SK-N-SH (cell line): Measurements from ENCODE around the gene COG4. TPM values are rescaled to one million over a fixed set of nuclear protein-coding genes. Genes with fewer than 3 reads are reported as not detected.

Experiments
- CTCF ChIA-PET: fragments of 300-600, 350-600 bp; formaldehyde crosslinking; extraction: SDS; loops from one replicate; lab custom pipeline; 2021; lab: Yijun Ruan, JAX
- POLR2A ChIA-PET: fragments of 350-600 bp; sonication (Branson Sonifier 250); formaldehyde crosslinking; extraction: SDS; loops from one replicate; lab custom pipeline; 2020; ENCODE audit warnings: antibody characterized with exemption, inconsistent platforms; lab: Yijun Ruan, JAX
- DNase-seq: peaks from one replicate; pipeline ENCODE4 v3.0.0; 2012
- H2AFZ ChIP-seq: fragments of 200-600 bp; sonication (generic); 2 replicates; pipeline ENCODE4 v1.8.1; 2016; ENCODE audit warnings: antibody characterized with exemption, mild to moderate bottlenecking, low read depth
- H3F3A ChIP-seq: fragments of 200-600 bp; sonication (generic); replicated peaks from 2 replicates; pipeline ENCODE3; 2016; ENCODE audit warnings: antibody characterized with exemption, mild to moderate bottlenecking; ENCODE audit not compliant: insufficient read depth
- H3K27ac ChIP-seq, 2 experiments: fragments of 200-500 bp in 1 of 2; fragments of 200-600 bp in 1 of 2; sonication (Bioruptor generic) in 1 of 2; sonication (generic), shearing (Covaris generic) in 1 of 2; 2 replicates each; pipeline versions ENCODE4 v1.5.1 to v1.6.1; 2014 to 2016; ENCODE audit warnings: low read depth in 2 of 2, inconsistent platforms in 1 of 2, low read length in 1 of 2, mild to moderate bottlenecking in 1 of 2, mixed read lengths in 1 of 2
- H3K27me3 ChIP-seq: fragments of 200-600 bp; sonication (generic), shearing (Covaris generic); 2 replicates; pipeline ENCODE4 v1.6.1; 2016; ENCODE audit warnings: mixed run types; ENCODE audit not compliant: insufficient read depth
- H3K36me3 ChIP-seq, 2 experiments: fragments of 200-500 bp in 1 of 2; fragments of 200-600 bp in 1 of 2; sonication (Bioruptor generic) in 1 of 2; sonication (generic) in 1 of 2; replicated peaks in 1 of 2; 2 replicates each; pipeline versions ENCODE3 to v1.5.1; 2014 to 2016; ENCODE audit warnings: low read length in 1 of 2, mild to moderate bottlenecking in 1 of 2; ENCODE audit not compliant: insufficient read depth in 2 of 2, control insufficient read depth in 1 of 2
- H3K4me1 ChIP-seq, 2 experiments: fragments of 200-500 bp in 1 of 2; fragments of 200-600 bp in 1 of 2; sonication (Bioruptor generic) in 1 of 2; sonication (generic), shearing (Covaris generic) in 1 of 2; 2 replicates each; pipeline versions ENCODE4 v1.5.1 to v1.6.1; 2014 to 2016; ENCODE audit warnings: low read depth in 1 of 2, low read length in 1 of 2, mixed run types in 1 of 2; ENCODE audit not compliant: insufficient read depth in 2 of 2, control insufficient read depth in 1 of 2
- H3K4me2 ChIP-seq: fragments of 200-600 bp; sonication (generic), shearing (Covaris generic); 2 replicates; pipeline ENCODE4 v1.6.1; 2017; ENCODE audit warnings: mixed run types
- H3K4me3 ChIP-seq, 2 experiments: fragments of 200-500 bp in 1 of 2; fragments of 200-600 bp in 1 of 2; sonication (Bioruptor generic) in 1 of 2; sonication (generic), shearing (Covaris generic) in 1 of 2; 2 replicates each; pipeline versions ENCODE4 v1.5.1 to v1.8.1; 2014 to 2016; ENCODE audit warnings: low read depth in 2 of 2, inconsistent platforms in 1 of 2, low read length in 1 of 2, mild to moderate bottlenecking in 1 of 2, mixed read lengths in 1 of 2, moderate library complexity in 1 of 2
- H3K79me2 ChIP-seq: fragments of 200-600 bp; sonication (generic); 2 replicates; pipeline ENCODE4 v1.8.1; 2017; ENCODE audit warnings: mild to moderate bottlenecking; ENCODE audit not compliant: insufficient read depth
- H3K9ac ChIP-seq: fragments of 200-600 bp; sonication (generic); 2 replicates; pipeline ENCODE4 v1.6.1; 2017; ENCODE audit warnings: mixed run types
- H3K9me2 ChIP-seq: fragments of 200-600 bp; sonication (generic); 2 replicates; pipeline ENCODE4 v1.6.1; 2017; ENCODE audit warnings: mixed run types
- H3K9me3 ChIP-seq: fragments of 200-600 bp; sonication (generic); 2 replicates; pipeline ENCODE4 v1.6.1; 2017; ENCODE audit warnings: mixed run types, mild to moderate bottlenecking, moderate library complexity
- H4K20me1 ChIP-seq: fragments of 200-600 bp; sonication (generic); 2 replicates; pipeline ENCODE4 v1.6.1; 2017; ENCODE audit warnings: mild to moderate bottlenecking, mixed run types; ENCODE audit not compliant: insufficient read depth
- ELF1 ChIP-seq: IDR thresholded peaks from 2 replicates; pipeline ENCODE4 v1.4.0; 2012
- EZH2phosphoT487 ChIP-seq: fragments of 200-600 bp; sonication (generic); IDR thresholded peaks from 2 replicates; pipeline ENCODE4 v1.6.1; 2017; ENCODE audit warnings: low read depth, mixed run types, mild to moderate bottlenecking, antibody characterized with exemption, moderate library complexity, borderline replicate concordance
- FOSL2 ChIP-seq: IDR thresholded peaks from 2 replicates; pipeline ENCODE4 v1.4.0; 2012; ENCODE audit warnings: low read depth, mild to moderate bottlenecking, moderate library complexity, borderline replicate concordance
- FOXJ3 ChIP-seq: sonication (generic); formaldehyde crosslinking; IDR thresholded peaks from 2 replicates; pipeline ENCODE4 v1.5.1; 2020; ENCODE audit warnings: mild to moderate bottlenecking, missing genetic modification reagents
- GATA2 ChIP-seq: sonication (generic); formaldehyde crosslinking; IDR thresholded peaks from 2 replicates; pipeline ENCODE4 v1.5.0; 2020; ENCODE audit warnings: mild to moderate bottlenecking, missing genetic modification reagents
- JUND ChIP-seq: IDR thresholded peaks from 2 replicates; pipeline ENCODE4 v1.4.0; 2012
- MXI1 ChIP-seq: IDR thresholded peaks from 2 replicates; pipeline ENCODE4 v1.6.1; 2012; ENCODE audit warnings: mild to moderate bottlenecking, low read depth, low read length, improper control_type of control experiment
- NRF1 ChIP-seq: IDR thresholded peaks from 2 replicates; pipeline ENCODE4 v1.6.1; 2012; ENCODE audit warnings: low read depth, mild to moderate bottlenecking, low read length
- RCOR1 ChIP-seq: fragments of 150-350 bp; IDR thresholded peaks from 2 replicates; pipeline ENCODE4 v1.6.1; 2017; ENCODE audit warnings: antibody characterized with exemption, low read length
- RFX5 ChIP-seq: IDR thresholded peaks from 2 replicates; pipeline ENCODE4 v1.6.1; 2012; ENCODE audit warnings: mild to moderate bottlenecking, improper control_type of control experiment, low read length
- RXRA ChIP-seq: IDR thresholded peaks from 2 replicates; pipeline ENCODE4 v1.4.0; 2012; ENCODE audit warnings: low read depth, mild to moderate bottlenecking, borderline replicate concordance
- SIN3A ChIP-seq: IDR thresholded peaks from 2 replicates; pipeline ENCODE4 v1.6.1; 2012; ENCODE audit warnings: low read depth, mild to moderate bottlenecking, low read length, moderate library complexity, borderline replicate concordance
- SMC3 ChIP-seq: IDR thresholded peaks from 2 replicates; pipeline ENCODE4 v1.6.1; 2012; ENCODE audit warnings: low read depth, low read length, improper control_type of control experiment
- TEAD4 ChIP-seq: IDR thresholded peaks from 2 replicates; pipeline ENCODE4 v1.4.0; 2012; ENCODE audit warnings: mild to moderate bottlenecking, borderline replicate concordance; ENCODE audit not compliant: insufficient read depth
- YY1 ChIP-seq: IDR thresholded peaks from 2 replicates; pipeline ENCODE4 v1.4.0; 2012; ENCODE audit warnings: low read depth, mild to moderate bottlenecking
- WGBS: methylation state at CpG from one replicate; pipeline ENCODE4 v1.1.6; 2017; ENCODE audit warnings: low lambda C conversion rate; 5-methylcytosine and 5-hydroxymethylcytosine counted together
- polyA plus RNA-seq, 3 experiments: library from polyadenylated mRNA; depleted of rRNA; stranded (reverse); fragments of >200 nt; gene quantifications; 2 replicates each; pipeline ENCODE4 v1.2.3, GENCODE V29; 2012
- TF ChIP-seq, protein P1 (sequence below): IDR thresholded peaks from 2 replicates; pipeline ENCODE4; 2012
- TF ChIP-seq, protein P2 (sequence below): IDR thresholded peaks from 2 replicates; pipeline ENCODE4 v1.4.0; 2012; ENCODE audit warnings: low read depth
- TF ChIP-seq, protein P3 (sequence below): IDR thresholded peaks from 2 replicates; pipeline ENCODE4 v1.6.1; 2012; ENCODE audit warnings: mild to moderate bottlenecking, low read depth, low read length, moderate library complexity
- TF ChIP-seq, protein P4 (sequence below): IDR thresholded peaks from 2 replicates; pipeline ENCODE4 v1.4.0; 2012; ENCODE audit warnings: low read depth, borderline replicate concordance
- TF ChIP-seq, protein P5 (sequence below): fragments of 200-600 bp; sonication (generic); IDR thresholded peaks from 2 replicates; pipeline ENCODE4 v1.6.1; 2017; ENCODE audit warnings: antibody characterized with exemption, mild to moderate bottlenecking, moderate library complexity
- TF ChIP-seq, protein P6 (sequence below): fragments of 150-350 bp; IDR thresholded peaks from 2 replicates; pipeline ENCODE4 v1.6.1; 2017; ENCODE audit warnings: antibody characterized with exemption, low read length, low read depth, borderline replicate concordance

The COG4 gene
- polyA plus RNA-seq, 1 of the 3 experiments (the other 2 are of a cell fraction) = 54.4 TPM

DNA sequence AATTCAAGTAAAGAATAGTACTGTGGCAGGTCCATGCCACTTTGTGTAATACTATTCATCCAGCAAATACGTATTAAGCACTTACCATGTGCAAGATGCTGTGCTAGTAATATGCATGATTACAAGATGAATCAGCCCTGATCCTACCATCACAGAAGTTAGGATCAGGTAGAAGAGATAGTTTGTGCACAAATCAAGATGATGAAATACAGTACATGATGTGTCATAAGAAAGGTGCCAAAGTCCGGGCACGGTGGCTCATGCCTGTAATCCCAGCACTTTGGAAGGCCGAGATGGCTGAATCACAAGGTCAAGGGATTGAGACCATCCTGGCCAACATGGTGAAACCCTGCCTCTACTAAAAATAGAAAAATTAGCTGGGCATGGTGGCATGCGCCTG lies 10.9 kb downstream of the COG4 start:
- no peaks in the 10 kb centered on the region; the same call in 1 of the 2 replicates for H3K79me2 ChIP-seq
- TF ChIP-seq RCOR1 (no peak), SMC3 (no peak), RFX5 (no peak), ELF1 (no peak), JUND (0 out of 2 replicates have a peak, but pooled peaks have one; percentile 9)
- TF ChIP-seq, protein P1, sequence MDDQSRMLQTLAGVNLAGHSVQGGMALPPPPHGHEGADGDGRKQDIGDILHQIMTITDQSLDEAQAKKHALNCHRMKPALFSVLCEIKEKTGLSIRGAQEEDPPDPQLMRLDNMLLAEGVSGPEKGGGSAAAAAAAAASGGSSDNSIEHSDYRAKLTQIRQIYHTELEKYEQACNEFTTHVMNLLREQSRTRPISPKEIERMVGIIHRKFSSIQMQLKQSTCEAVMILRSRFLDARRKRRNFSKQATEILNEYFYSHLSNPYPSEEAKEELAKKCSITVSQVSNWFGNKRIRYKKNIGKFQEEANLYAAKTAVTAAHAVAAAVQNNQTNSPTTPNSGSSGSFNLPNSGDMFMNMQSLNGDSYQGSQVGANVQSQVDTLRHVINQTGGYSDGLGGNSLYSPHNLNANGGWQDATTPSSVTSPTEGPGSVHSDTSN = no peak
- TF ChIP-seq, protein P2, sequence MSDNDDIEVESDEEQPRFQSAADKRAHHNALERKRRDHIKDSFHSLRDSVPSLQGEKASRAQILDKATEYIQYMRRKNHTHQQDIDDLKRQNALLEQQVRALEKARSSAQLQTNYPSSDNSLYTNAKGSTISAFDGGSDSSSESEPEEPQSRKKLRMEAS = no peak
- TF ChIP-seq, protein P3, sequence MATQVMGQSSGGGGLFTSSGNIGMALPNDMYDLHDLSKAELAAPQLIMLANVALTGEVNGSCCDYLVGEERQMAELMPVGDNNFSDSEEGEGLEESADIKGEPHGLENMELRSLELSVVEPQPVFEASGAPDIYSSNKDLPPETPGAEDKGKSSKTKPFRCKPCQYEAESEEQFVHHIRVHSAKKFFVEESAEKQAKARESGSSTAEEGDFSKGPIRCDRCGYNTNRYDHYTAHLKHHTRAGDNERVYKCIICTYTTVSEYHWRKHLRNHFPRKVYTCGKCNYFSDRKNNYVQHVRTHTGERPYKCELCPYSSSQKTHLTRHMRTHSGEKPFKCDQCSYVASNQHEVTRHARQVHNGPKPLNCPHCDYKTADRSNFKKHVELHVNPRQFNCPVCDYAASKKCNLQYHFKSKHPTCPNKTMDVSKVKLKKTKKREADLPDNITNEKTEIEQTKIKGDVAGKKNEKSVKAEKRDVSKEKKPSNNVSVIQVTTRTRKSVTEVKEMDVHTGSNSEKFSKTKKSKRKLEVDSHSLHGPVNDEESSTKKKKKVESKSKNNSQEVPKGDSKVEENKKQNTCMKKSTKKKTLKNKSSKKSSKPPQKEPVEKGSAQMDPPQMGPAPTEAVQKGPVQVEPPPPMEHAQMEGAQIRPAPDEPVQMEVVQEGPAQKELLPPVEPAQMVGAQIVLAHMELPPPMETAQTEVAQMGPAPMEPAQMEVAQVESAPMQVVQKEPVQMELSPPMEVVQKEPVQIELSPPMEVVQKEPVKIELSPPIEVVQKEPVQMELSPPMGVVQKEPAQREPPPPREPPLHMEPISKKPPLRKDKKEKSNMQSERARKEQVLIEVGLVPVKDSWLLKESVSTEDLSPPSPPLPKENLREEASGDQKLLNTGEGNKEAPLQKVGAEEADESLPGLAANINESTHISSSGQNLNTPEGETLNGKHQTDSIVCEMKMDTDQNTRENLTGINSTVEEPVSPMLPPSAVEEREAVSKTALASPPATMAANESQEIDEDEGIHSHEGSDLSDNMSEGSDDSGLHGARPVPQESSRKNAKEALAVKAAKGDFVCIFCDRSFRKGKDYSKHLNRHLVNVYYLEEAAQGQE = no peak
- no peaks in the 10 kb centered on the region for H3K4me1 ChIP-seq
- H3K27ac ChIP-seq = no peak overlapping the region
- H3K4me2 ChIP-seq = no peak overlapping the region
- WGBS = 72% methylated on average over 5 of the region's 5 CpGs
- H3K4me3 ChIP-seq = no peak overlapping the region
- DNase-seq = no peak
- ChIA-PET POLR2A (no interaction called here), CTCF (no interaction called here)
- no peak overlapping the region for H3K9ac ChIP-seq
- no peaks in the 10 kb centered on the region for H3K9me2 ChIP-seq
- H3K9me3 ChIP-seq = no peaks in the 10 kb centered on the region
- H3F3A ChIP-seq = peaks cover 20% of the 10 kb centered on the region
- no peaks in the 10 kb centered on the region for H4K20me1 ChIP-seq
- peaks cover 55 to 59% of the 10 kb centered on the region in 2 experiments for H3K36me3 ChIP-seq
- no peaks in the 10 kb centered on the region for H3K27me3 ChIP-seq
- no peak overlapping the region for H2AFZ ChIP-seq

DNA sequence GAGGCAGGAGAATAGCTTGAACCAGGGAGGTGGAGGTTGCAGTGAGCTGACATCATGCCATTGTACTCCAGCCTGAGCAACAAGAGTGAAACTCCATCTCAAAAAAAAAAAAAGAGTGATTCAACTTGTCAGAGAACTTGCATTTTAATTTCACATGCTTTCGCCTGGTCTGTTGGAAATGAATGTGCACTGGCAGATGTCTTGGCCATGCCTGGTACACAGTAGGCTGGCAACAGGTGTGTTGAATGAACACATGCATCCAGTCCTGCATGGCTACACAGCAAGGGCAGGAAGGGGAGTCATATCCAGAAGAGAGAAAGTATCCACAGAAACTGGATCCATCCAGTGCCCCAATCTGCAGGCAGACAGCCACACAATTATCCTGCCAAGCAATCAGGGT lies 11.5 kb downstream of the COG4 start:
- CTCF ChIA-PET = no interaction called here
- no peaks in the 10 kb centered on the region for H4K20me1 ChIP-seq
- POLR2A ChIA-PET = no interaction called here
- TF ChIP-seq NRF1 (no peak), RXRA (no peak), GATA2 (CRISPR knock-in tag) (no peak), SIN3A (no peak), MXI1 (no peak), TEAD4 (no peak), FOXJ3 (no peak), FOSL2 (no peak), EZH2phosphoT487 (no peak), YY1 (no peak)
- TF ChIP-seq, protein P4, sequence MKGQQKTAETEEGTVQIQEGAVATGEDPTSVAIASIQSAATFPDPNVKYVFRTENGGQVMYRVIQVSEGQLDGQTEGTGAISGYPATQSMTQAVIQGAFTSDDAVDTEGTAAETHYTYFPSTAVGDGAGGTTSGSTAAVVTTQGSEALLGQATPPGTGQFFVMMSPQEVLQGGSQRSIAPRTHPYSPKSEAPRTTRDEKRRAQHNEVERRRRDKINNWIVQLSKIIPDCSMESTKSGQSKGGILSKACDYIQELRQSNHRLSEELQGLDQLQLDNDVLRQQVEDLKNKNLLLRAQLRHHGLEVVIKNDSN = no peak
- TF ChIP-seq, protein P5, sequence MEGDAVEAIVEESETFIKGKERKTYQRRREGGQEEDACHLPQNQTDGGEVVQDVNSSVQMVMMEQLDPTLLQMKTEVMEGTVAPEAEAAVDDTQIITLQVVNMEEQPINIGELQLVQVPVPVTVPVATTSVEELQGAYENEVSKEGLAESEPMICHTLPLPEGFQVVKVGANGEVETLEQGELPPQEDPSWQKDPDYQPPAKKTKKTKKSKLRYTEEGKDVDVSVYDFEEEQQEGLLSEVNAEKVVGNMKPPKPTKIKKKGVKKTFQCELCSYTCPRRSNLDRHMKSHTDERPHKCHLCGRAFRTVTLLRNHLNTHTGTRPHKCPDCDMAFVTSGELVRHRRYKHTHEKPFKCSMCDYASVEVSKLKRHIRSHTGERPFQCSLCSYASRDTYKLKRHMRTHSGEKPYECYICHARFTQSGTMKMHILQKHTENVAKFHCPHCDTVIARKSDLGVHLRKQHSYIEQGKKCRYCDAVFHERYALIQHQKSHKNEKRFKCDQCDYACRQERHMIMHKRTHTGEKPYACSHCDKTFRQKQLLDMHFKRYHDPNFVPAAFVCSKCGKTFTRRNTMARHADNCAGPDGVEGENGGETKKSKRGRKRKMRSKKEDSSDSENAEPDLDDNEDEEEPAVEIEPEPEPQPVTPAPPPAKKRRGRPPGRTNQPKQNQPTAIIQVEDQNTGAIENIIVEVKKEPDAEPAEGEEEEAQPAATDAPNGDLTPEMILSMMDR = no peak
- TF ChIP-seq, protein P6, sequence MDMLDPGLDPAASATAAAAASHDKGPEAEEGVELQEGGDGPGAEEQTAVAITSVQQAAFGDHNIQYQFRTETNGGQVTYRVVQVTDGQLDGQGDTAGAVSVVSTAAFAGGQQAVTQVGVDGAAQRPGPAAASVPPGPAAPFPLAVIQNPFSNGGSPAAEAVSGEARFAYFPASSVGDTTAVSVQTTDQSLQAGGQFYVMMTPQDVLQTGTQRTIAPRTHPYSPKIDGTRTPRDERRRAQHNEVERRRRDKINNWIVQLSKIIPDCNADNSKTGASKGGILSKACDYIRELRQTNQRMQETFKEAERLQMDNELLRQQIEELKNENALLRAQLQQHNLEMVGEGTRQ = no peak

More for the DNA sequence above, 11.5 kb downstream of the COG4 start:
- Histone ChIP-seq H3K4me1 (no peaks in the 10 kb centered on the region), H3K27me3 (no peaks in the 10 kb centered on the region), H3K9me2 (no peaks in the 10 kb centered on the region), H3K9me3 (no peaks in the 10 kb centered on the region), H3K4me2 (no peak overlapping the region), H3K27ac (no peak overlapping the region), H3F3A (peaks cover 20% of the 10 kb centered on the region), H3K9ac (no peak overlapping the region), H3K4me3 (no peak overlapping the region), H3K36me3 (peaks cover 57 to 58% of the 10 kb centered on the region in 2 experiments), H2AFZ (no peak overlapping the region), H3K79me2 (no peaks in the 10 kb centered on the region)
- DNase-seq = no peak
- WGBS = 86% methylated on average over 1 of the region's 1 CpG
